WTC11 (cell line): ENCODE data around the gene FAM13C. TPM values are rescaled to one million over a fixed set of nuclear protein-coding genes. Genes with fewer than 3 reads are reported as not detected.

ENCODE experiments used
- ATAC-seq: fragments of 200-7000 bp; cut with Tn5 transposase; 2 replicates; pipeline ENCODE4 v1.10.0; 2021; ENCODE audit warnings: mild to moderate bottlenecking, moderate library complexity
- CTCF ChIA-PET: fragments of 300-600 bp; sonication (Branson Sonifier 250); formaldehyde crosslinking; loops from one replicate; lab custom pipeline; 2021; ENCODE audit warnings: antibody characterized with exemption; lab: Charles Lee
- POLR2A ChIA-PET: fragments of 350-600 bp; sonication (Branson Sonifier 250); formaldehyde crosslinking; loops from one replicate; lab custom pipeline; 2021; ENCODE audit warnings: antibody characterized with exemption; lab: Charles Lee
- DNase-seq: peaks from one replicate; pipeline ENCODE4 v3.0.0; 2021; ENCODE audit warnings: low spot score
- H3K27ac Mint-ChIP-seq: 2 replicates; pipeline ENCODE4 v1.8.0; 2021; ENCODE audit warnings: mixed read lengths
- H3K27me3 Mint-ChIP-seq: 2 replicates; pipeline ENCODE4 v1.8.0; 2021; ENCODE audit warnings: low read depth, mild to moderate bottlenecking, moderate library complexity, mixed read lengths
- H3K36me3 Mint-ChIP-seq: 2 replicates; pipeline ENCODE4 v1.8.0; 2021; ENCODE audit warnings: mixed read lengths
- H3K4me1 Mint-ChIP-seq: 2 replicates; pipeline ENCODE4 v1.8.0; 2022; ENCODE audit warnings: mixed read lengths
- H3K4me3 Mint-ChIP-seq: 2 replicates; pipeline ENCODE4 v1.8.0; 2021; ENCODE audit warnings: mild to moderate bottlenecking, moderate library complexity, mixed read lengths
- H3K9me3 Mint-ChIP-seq: 2 replicates; pipeline ENCODE4 v1.8.0; 2021; ENCODE audit warnings: mixed read lengths
- ATF1 ChIP-seq: sonication (generic); formaldehyde crosslinking; IDR thresholded peaks from 2 replicates; pipeline ENCODE4 v1.8.1; 2023; ENCODE audit warnings: mild to moderate bottlenecking, moderate library complexity, missing genetic modification reagents
- E2F5 ChIP-seq: sonication (generic); formaldehyde crosslinking; IDR thresholded peaks from 2 replicates; pipeline ENCODE4 v1.8.1; 2022; ENCODE audit warnings: mild to moderate bottlenecking, moderate library complexity, missing genetic modification reagents
- ELF4 ChIP-seq: sonication (generic); formaldehyde crosslinking; IDR thresholded peaks from 2 replicates; pipeline ENCODE4 v1.8.1; 2022; ENCODE audit warnings: low read depth, mild to moderate bottlenecking, moderate library complexity, missing genetic modification reagents
- FOXP1 ChIP-seq: sonication (generic); formaldehyde crosslinking; IDR thresholded peaks from 2 replicates; pipeline ENCODE4 v1.8.0; 2022; ENCODE audit warnings: missing genetic modification reagents, mild to moderate bottlenecking, moderate library complexity, borderline replicate concordance
- GRHL2 ChIP-seq: fragments of 250-450 bp; sonication (Bioruptor Pico); IDR thresholded peaks from 2 replicates; pipeline ENCODE4 v1.8.0; 2022; ENCODE audit warnings: mild to moderate bottlenecking, moderate library complexity; ENCODE audit not compliant: insufficient replicate concordance, severe bottlenecking
- GTF2I ChIP-seq: fragments of 250-450 bp; sonication (Bioruptor Pico); conservative IDR thresholded peaks from 2 replicates; pipeline ENCODE4 v1.4.0; 2021; ENCODE audit warnings: mild to moderate bottlenecking
- HMGA2 ChIP-seq: fragments of 250-450 bp; sonication (Bioruptor Pico); IDR thresholded peaks from 2 replicates; pipeline ENCODE4 v1.4.0; 2021; ENCODE audit warnings: mild to moderate bottlenecking, moderate library complexity
- KAT7 ChIP-seq: sonication (generic); formaldehyde crosslinking; IDR thresholded peaks from 2 replicates; pipeline ENCODE4 v1.8.1; 2023; ENCODE audit warnings: missing genetic modification reagents, mild to moderate bottlenecking, borderline replicate concordance
- NR3C1 ChIP-seq: sonication (generic); formaldehyde crosslinking; conservative IDR thresholded peaks from 2 replicates; pipeline ENCODE4 v1.8.1; 2023; ENCODE audit warnings: low read depth, mild to moderate bottlenecking, missing genetic modification reagents
- OVOL2 ChIP-seq: fragments of 250-450 bp; sonication (Bioruptor Pico); IDR thresholded peaks from 2 replicates; pipeline ENCODE4 v1.9.0; 2021; ENCODE audit warnings: mild to moderate bottlenecking, borderline replicate concordance
- RELA ChIP-seq: sonication (generic); formaldehyde crosslinking; IDR thresholded peaks from 2 replicates; pipeline ENCODE4 v1.8.1; 2022; ENCODE audit warnings: missing genetic modification reagents, mild to moderate bottlenecking, borderline replicate concordance
- RORB ChIP-seq: fragments of 250-450 bp; sonication (Bioruptor Pico); IDR thresholded peaks from 2 replicates; pipeline ENCODE4 v1.9.0; 2021; ENCODE audit warnings: mild to moderate bottlenecking
- TEAD1 ChIP-seq: sonication (generic); formaldehyde crosslinking; IDR thresholded peaks from 2 replicates; pipeline ENCODE4 v1.8.0; 2022; ENCODE audit warnings: mild to moderate bottlenecking, missing genetic modification reagents
- ZNF121 ChIP-seq: sonication (generic); formaldehyde crosslinking; IDR thresholded peaks from 2 replicates; pipeline ENCODE4 v1.8.0; 2023; ENCODE audit warnings: missing genetic modification reagents
- ZNF219 ChIP-seq: sonication (generic); formaldehyde crosslinking; IDR thresholded peaks from 2 replicates; pipeline ENCODE4 v1.8.0; 2023; ENCODE audit warnings: missing genetic modification reagents, mild to moderate bottlenecking, borderline replicate concordance
- ZNF232 ChIP-seq: sonication (generic); formaldehyde crosslinking; IDR thresholded peaks from 2 replicates; pipeline ENCODE4 v1.8.0; 2022; ENCODE audit warnings: mild to moderate bottlenecking, missing genetic modification reagents
- ZNF263 ChIP-seq: sonication (generic); formaldehyde crosslinking; IDR thresholded peaks from 2 replicates; pipeline ENCODE4 v1.8.1; 2022; ENCODE audit warnings: low read depth, mild to moderate bottlenecking, moderate library complexity, missing genetic modification reagents
- ZSCAN18 ChIP-seq: fragments of 250-450 bp; sonication (Bioruptor Pico); IDR thresholded peaks from 2 replicates; pipeline ENCODE4 v2.1.2; 2022; ENCODE audit warnings: mild to moderate bottlenecking, moderate library complexity
- total RNA-seq: library from RNA; stranded (reverse); gene quantifications from 3 replicates; pipeline ENCODE4 v1.2.3, GENCODE V29; 2021
- TF ChIP-seq, protein P1 (sequence below): sonication (generic); formaldehyde crosslinking; IDR thresholded peaks from 2 replicates; pipeline ENCODE4 v1.8.1; 2023; ENCODE audit warnings: mild to moderate bottlenecking, missing genetic modification reagents, borderline replicate concordance
- TF ChIP-seq, protein P2 (sequence below): fragments of 250-450 bp; sonication (Bioruptor Pico); IDR thresholded peaks from 2 replicates; pipeline ENCODE4 v1.9.0; 2021; ENCODE audit warnings: moderate library complexity, mild to moderate bottlenecking, inconsistent platforms, borderline replicate concordance
- TF ChIP-seq, protein P3 (sequence below): sonication (generic); formaldehyde crosslinking; IDR thresholded peaks from 2 replicates; pipeline ENCODE4 v1.8.1; 2022; ENCODE audit warnings: mild to moderate bottlenecking, missing genetic modification reagents, moderate library complexity, borderline replicate concordance
- TF ChIP-seq, protein P4 (sequence below): sonication (generic); formaldehyde crosslinking; IDR thresholded peaks from 2 replicates; pipeline ENCODE4 v1.8.1; 2022; ENCODE audit warnings: low read depth, missing genetic modification reagents, borderline replicate concordance
- TF ChIP-seq, protein P5 (sequence below): sonication (generic); formaldehyde crosslinking; IDR thresholded peaks from 2 replicates; pipeline ENCODE4 v1.8.0; 2022; ENCODE audit warnings: mild to moderate bottlenecking, missing genetic modification reagents

FAM13C gene
- total RNA-seq, 1 experiment from 2014 or later, result 1.5 TPM

DNA sequence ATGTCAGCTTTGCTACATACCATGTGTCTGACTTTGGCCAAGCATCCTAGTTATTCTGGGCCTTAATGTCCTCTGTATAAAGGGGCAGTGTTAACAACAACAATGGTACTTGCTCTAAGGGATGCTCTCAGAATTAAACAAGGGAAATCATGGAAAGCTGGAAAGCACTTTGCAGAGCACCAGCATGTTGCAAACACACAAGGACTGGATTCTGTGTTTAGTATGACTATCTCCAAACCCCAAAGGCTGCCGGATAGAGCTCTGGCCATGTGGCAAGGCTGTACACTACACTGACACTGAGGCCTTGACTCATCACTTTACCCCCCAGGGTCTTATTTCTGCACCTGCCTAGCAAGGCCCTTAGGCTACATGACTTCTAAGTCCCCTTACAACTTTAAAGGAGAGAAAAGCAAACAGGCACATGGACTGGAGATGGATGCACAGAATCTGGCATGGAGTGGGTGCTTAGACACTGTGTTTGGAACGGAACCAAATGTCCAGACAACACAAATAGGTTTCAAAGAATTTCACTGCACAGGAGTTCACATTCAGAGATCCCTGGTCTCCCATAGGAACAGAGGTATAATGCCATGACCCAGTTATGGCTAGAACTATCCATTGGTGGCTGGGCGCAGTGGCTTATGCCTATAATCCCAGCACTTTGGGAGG lies 74.6 kb downstream of the FAM13C start:
- ATAC-seq, result no peak
- H3K27ac Mint-ChIP-seq, result no peak overlapping the region
- no peaks in the 10 kb centered on the region; the same call in 1 of the 2 replicates for H3K27me3 Mint-ChIP-seq
- H3K4me1 Mint-ChIP-seq, result peaks cover 39% of the 10 kb centered on the region
- no peaks in the 10 kb centered on the region for H3K36me3 Mint-ChIP-seq
- POLR2A ChIA-PET, result interaction anchor here (0.8 kb wide), 1 partner anchor 92 kb away, joined by 8 read pairs; no protein-coding TSS in a partner anchor
- TF ChIP-seq ZNF121 (CRISPR knock-in tag), result no peak
- TF ChIP-seq ZNF232, result no peak
- no peak for TF ChIP-seq RELA
- no peak for TF ChIP-seq ATF1 (CRISPR knock-in tag)
- no peak for TF ChIP-seq ELF4 (CRISPR knock-in tag)
- TF ChIP-seq, protein P1, sequence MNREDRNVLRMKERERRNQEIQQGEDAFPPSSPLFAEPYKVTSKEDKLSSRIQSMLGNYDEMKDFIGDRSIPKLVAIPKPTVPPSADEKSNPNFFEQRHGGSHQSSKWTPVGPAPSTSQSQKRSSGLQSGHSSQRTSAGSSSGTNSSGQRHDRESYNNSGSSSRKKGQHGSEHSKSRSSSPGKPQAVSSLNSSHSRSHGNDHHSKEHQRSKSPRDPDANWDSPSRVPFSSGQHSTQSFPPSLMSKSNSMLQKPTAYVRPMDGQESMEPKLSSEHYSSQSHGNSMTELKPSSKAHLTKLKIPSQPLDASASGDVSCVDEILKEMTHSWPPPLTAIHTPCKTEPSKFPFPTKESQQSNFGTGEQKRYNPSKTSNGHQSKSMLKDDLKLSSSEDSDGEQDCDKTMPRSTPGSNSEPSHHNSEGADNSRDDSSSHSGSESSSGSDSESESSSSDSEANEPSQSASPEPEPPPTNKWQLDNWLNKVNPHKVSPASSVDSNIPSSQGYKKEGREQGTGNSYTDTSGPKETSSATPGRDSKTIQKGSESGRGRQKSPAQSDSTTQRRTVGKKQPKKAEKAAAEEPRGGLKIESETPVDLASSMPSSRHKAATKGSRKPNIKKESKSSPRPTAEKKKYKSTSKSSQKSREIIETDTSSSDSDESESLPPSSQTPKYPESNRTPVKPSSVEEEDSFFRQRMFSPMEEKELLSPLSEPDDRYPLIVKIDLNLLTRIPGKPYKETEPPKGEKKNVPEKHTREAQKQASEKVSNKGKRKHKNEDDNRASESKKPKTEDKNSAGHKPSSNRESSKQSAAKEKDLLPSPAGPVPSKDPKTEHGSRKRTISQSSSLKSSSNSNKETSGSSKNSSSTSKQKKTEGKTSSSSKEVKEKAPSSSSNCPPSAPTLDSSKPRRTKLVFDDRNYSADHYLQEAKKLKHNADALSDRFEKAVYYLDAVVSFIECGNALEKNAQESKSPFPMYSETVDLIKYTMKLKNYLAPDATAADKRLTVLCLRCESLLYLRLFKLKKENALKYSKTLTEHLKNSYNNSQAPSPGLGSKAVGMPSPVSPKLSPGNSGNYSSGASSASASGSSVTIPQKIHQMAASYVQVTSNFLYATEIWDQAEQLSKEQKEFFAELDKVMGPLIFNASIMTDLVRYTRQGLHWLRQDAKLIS (CRISPR knock-in tag), result no peak
- TF ChIP-seq E2F5, result no peak
- TF ChIP-seq NR3C1, result no peak
- TF ChIP-seq GRHL2 (CRISPR knock-in tag), result no peak
- no peak for TF ChIP-seq RORB (CRISPR knock-in tag)
- no peaks in the 10 kb centered on the region; the same call in 1 of the 2 replicates for H3K9me3 Mint-ChIP-seq
- no peak overlapping the region for H3K4me3 Mint-ChIP-seq
- no peak for DNase-seq
- CTCF ChIA-PET, result no interaction called here

- no peak for DNase-seq
- ATAC-seq, result no peak
- Mint-ChIP-seq H3K36me3 (no peaks in the 10 kb centered on the region), H3K27ac (no peak overlapping the region), H3K27me3 (no peaks in the 10 kb centered on the region; the same call in 1 of the 2 replicates), H3K4me1 (peaks cover 37% of the 10 kb centered on the region), H3K4me3 (no peak overlapping the region), H3K9me3 (no peaks in the 10 kb centered on the region; the same call in 1 of the 2 replicates)
- POLR2A ChIA-PET, result no interaction called here
- CTCF ChIA-PET, result no interaction called here
- TF ChIP-seq GTF2I, result no peak
- TF ChIP-seq HMGA2 (CRISPR knock-in tag), result no peak
- no peak for TF ChIP-seq FOXP1 (CRISPR knock-in tag)
- TF ChIP-seq ZNF232, result no peak
- TF ChIP-seq, protein P2, sequence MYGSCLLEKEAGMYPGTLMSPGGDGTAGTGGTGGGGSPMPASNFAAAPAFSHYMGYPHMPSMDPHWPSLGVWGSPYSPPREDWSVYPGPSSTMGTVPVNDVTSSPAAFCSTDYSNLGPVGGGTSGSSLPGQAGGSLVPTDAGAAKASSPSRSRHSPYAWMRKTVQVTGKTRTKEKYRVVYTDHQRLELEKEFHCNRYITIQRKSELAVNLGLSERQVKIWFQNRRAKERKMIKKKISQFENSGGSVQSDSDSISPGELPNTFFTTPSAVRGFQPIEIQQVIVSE, result no peak
- TF ChIP-seq ZNF263 (CRISPR knock-in tag), result no peak
- TF ChIP-seq, protein P3, sequence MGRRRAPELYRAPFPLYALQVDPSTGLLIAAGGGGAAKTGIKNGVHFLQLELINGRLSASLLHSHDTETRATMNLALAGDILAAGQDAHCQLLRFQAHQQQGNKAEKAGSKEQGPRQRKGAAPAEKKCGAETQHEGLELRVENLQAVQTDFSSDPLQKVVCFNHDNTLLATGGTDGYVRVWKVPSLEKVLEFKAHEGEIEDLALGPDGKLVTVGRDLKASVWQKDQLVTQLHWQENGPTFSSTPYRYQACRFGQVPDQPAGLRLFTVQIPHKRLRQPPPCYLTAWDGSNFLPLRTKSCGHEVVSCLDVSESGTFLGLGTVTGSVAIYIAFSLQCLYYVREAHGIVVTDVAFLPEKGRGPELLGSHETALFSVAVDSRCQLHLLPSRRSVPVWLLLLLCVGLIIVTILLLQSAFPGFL (CRISPR knock-in tag), result no peak
- TF ChIP-seq TEAD1 (CRISPR knock-in tag), result no peak
- TF ChIP-seq, protein P4, sequence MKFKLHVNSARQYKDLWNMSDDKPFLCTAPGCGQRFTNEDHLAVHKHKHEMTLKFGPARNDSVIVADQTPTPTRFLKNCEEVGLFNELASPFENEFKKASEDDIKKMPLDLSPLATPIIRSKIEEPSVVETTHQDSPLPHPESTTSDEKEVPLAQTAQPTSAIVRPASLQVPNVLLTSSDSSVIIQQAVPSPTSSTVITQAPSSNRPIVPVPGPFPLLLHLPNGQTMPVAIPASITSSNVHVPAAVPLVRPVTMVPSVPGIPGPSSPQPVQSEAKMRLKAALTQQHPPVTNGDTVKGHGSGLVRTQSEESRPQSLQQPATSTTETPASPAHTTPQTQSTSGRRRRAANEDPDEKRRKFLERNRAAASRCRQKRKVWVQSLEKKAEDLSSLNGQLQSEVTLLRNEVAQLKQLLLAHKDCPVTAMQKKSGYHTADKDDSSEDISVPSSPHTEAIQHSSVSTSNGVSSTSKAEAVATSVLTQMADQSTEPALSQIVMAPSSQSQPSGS (CRISPR knock-in tag), result no peak
- no peak for TF ChIP-seq KAT7
- no peak for TF ChIP-seq RELA
- TF ChIP-seq ZNF219 (CRISPR knock-in tag), result no peak
- TF ChIP-seq, protein P5, sequence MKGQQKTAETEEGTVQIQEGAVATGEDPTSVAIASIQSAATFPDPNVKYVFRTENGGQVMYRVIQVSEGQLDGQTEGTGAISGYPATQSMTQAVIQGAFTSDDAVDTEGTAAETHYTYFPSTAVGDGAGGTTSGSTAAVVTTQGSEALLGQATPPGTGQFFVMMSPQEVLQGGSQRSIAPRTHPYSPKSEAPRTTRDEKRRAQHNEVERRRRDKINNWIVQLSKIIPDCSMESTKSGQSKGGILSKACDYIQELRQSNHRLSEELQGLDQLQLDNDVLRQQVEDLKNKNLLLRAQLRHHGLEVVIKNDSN, result no peak
- TF ChIP-seq ZSCAN18 (CRISPR knock-in tag), result no peak
- no peak for TF ChIP-seq OVOL2
Observed at GRCh38 chr10:59285848-59286247, 76.5 kb downstream of the FAM13C start.
